ENCODE results near the gene FBXL20.
"Not testable (repeated sequence)": the region's sequence is repeated elsewhere in the genome, so short reads cannot be mapped to it uniquely, and the experiment has no call there.

The FBXL20 gene

DNA sequence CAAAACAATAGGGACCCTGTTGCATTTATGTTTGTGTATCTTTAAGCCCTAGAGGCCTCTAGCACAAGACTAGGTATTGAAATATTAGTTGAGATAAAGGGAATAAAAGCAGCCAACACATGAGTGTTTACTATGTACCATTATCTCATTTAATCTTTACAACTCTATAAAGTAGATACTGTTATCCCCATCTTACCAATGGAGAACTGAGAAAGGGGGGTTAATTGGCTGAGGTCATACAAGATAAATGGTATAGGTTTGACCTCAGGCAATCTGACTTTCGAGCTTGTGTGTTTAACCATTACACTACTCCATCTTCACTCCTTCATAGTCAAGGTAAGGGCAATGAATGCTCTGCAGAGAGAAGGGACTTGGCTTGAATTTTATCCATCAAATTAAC lies 149.4 kb downstream of the FBXL20 start (continued):
- TF ChIP-seq, protein P1, sequence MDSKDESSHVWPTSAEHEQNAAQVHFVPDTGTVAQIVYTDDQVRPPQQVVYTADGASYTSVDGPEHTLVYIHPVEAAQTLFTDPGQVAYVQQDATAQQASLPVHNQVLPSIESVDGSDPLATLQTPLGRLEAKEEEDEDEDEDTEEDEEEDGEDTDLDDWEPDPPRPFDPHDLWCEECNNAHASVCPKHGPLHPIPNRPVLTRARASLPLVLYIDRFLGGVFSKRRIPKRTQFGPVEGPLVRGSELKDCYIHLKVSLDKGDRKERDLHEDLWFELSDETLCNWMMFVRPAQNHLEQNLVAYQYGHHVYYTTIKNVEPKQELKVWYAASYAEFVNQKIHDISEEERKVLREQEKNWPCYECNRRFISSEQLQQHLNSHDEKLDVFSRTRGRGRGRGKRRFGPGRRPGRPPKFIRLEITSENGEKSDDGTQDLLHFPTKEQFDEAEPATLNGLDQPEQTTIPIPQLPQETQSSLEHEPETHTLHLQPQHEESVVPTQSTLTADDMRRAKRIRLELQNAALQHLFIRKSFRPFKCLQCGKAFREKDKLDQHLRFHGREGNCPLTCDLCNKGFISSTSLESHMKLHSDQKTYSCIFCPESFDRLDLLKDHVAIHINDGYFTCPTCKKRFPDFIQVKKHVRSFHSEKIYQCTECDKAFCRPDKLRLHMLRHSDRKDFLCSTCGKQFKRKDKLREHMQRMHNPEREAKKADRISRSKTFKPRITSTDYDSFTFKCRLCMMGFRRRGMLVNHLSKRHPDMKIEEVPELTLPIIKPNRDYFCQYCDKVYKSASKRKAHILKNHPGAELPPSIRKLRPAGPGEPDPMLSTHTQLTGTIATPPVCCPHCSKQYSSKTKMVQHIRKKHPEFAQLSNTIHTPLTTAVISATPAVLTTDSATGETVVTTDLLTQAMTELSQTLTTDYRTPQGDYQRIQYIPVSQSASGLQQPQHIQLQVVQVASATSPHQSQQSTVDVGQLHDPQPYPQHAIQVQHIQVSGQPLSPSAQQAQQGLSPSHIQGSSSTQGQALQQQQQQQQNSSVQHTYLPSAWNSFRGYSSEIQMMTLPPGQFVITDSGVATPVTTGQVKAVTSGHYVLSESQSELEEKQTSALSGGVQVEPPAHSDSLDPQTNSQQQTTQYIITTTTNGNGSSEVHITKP (tag by site-specific recombination; IDR thresholded peaks at IDR 0.05): no peak
- TF ChIP-seq, protein P2, sequence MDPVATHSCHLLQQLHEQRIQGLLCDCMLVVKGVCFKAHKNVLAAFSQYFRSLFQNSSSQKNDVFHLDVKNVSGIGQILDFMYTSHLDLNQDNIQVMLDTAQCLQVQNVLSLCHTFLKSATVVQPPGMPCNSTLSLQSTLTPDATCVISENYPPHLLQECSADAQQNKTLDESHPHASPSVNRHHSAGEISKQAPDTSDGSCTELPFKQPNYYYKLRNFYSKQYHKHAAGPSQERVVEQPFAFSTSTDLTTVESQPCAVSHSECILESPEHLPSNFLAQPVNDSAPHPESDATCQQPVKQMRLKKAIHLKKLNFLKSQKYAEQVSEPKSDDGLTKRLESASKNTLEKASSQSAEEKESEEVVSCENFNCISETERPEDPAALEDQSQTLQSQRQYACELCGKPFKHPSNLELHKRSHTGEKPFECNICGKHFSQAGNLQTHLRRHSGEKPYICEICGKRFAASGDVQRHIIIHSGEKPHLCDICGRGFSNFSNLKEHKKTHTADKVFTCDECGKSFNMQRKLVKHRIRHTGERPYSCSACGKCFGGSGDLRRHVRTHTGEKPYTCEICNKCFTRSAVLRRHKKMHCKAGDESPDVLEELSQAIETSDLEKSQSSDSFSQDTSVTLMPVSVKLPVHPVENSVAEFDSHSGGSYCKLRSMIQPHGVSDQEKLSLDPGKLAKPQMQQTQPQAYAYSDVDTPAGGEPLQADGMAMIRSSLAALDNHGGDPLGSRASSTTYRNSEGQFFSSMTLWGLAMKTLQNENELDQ (tag by site-specific recombination; IDR thresholded peaks at IDR 0.05; ENCODE audit: low read depth): no peak

DNA sequence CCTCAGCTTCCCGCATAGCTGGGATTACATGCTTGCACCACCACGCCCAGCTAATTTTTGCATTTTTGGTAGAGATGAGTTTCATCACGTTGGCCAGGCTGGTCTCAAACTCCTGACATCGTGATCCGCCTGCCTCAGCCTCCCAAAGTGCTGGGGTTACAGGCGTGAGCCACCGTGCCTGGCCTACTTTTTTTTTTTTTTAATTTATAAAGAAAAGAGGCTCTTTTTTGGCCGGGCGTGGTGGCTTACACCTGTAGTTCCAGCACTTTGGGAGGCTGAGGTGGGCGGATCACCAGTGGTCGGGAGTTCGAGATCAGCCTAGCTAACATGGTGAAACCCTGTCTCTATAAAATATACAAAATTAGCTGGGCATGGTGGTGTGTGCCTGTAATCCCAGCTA lies 151.3 kb downstream of the FBXL20 start:
- Histone ChIP-seq H3K36me3 (ENCODE audit: control insufficient read depth in 2 of 2, insufficient read depth in 1 of 2, low read length in 2 of 2) (peaks cover 4 to 13% of the 10 kb centered on the region in 2 experiments; a peak in 2 of 3 replicates), H3K4me1 (ENCODE audit: control insufficient read depth, insufficient read depth, low read length) (peaks cover 16% of the 10 kb centered on the region)
- not testable (repeated sequence) for H3K9me3 ChIP-seq (ENCODE audit: control insufficient read depth, insufficient read depth, low read depth, low read length); H3K27ac ChIP-seq (ENCODE audit: extremely low read depth, low read depth, low read length); H3K4me3 ChIP-seq (ENCODE audit: low read depth, low read length)
- ChIA-PET POLR2A (interaction anchor here (0.9 kb wide), 1 partner anchor 43 kb away, joined by 3 read pairs; no protein-coding TSS in a partner anchor), CTCF (interaction anchor here (0.6 to 20.9 kb wide), 8 partner anchors 10 to 76 kb away, joined by 3 to 733 read pairs (median 6); partner anchors contain the start of gene RPL19)

DNA sequence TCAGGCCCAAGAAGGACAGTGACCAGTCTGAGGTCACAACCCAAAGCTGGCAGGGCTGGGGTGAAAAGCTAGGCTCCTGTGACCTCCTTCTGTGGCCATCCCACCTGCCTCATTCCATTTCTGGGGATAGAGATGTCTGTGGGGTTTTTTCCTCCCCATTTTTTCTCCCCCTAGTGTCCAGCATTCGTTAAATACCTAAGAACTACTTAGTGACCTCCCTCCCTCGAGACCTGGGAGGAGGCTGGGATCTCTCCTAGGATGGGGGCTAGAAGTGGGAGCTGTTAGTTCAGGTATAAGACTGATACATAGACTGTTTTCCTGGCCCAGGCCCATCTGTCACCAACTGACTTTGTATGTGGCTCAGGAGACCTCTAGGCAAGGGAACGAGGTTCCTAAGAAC lies 155.2 kb downstream of the FBXL20 start:
- POLR2A ChIA-PET: interaction anchor here (6.6 kb wide), 1 partner anchor 39 kb away, joined by 72 read pairs; no protein-coding TSS in a partner anchor
- no peak for TF ChIP-seq ZNF660 (tag by site-specific recombination; IDR thresholded peaks at IDR 0.05)
- TF ChIP-seq ZNF248 (tag by site-specific recombination; IDR thresholded peaks at IDR 0.05): no peak
- TF ChIP-seq ZSCAN16 (tag by site-specific recombination; IDR thresholded peaks at IDR 0.05): no peak
- TF ChIP-seq TRIM28 (IDR thresholded peaks at IDR 0.05; ENCODE audit: borderline replicate concordance, low read length): no peak
- TF ChIP-seq, protein P3, sequence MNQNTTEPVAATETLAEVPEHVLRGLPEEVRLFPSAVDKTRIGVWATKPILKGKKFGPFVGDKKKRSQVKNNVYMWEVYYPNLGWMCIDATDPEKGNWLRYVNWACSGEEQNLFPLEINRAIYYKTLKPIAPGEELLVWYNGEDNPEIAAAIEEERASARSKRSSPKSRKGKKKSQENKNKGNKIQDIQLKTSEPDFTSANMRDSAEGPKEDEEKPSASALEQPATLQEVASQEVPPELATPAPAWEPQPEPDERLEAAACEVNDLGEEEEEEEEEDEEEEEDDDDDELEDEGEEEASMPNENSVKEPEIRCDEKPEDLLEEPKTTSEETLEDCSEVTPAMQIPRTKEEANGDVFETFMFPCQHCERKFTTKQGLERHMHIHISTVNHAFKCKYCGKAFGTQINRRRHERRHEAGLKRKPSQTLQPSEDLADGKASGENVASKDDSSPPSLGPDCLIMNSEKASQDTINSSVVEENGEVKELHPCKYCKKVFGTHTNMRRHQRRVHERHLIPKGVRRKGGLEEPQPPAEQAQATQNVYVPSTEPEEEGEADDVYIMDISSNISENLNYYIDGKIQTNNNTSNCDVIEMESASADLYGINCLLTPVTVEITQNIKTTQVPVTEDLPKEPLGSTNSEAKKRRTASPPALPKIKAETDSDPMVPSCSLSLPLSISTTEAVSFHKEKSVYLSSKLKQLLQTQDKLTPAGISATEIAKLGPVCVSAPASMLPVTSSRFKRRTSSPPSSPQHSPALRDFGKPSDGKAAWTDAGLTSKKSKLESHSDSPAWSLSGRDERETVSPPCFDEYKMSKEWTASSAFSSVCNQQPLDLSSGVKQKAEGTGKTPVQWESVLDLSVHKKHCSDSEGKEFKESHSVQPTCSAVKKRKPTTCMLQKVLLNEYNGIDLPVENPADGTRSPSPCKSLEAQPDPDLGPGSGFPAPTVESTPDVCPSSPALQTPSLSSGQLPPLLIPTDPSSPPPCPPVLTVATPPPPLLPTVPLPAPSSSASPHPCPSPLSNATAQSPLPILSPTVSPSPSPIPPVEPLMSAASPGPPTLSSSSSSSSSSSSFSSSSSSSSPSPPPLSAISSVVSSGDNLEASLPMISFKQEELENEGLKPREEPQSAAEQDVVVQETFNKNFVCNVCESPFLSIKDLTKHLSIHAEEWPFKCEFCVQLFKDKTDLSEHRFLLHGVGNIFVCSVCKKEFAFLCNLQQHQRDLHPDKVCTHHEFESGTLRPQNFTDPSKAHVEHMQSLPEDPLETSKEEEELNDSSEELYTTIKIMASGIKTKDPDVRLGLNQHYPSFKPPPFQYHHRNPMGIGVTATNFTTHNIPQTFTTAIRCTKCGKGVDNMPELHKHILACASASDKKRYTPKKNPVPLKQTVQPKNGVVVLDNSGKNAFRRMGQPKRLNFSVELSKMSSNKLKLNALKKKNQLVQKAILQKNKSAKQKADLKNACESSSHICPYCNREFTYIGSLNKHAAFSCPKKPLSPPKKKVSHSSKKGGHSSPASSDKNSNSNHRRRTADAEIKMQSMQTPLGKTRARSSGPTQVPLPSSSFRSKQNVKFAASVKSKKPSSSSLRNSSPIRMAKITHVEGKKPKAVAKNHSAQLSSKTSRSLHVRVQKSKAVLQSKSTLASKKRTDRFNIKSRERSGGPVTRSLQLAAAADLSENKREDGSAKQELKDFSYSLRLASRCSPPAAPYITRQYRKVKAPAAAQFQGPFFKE (tag by site-specific recombination; IDR thresholded peaks at IDR 0.05; ENCODE audit: borderline replicate concordance): no peak
- TF ChIP-seq ZNF416 (tag by site-specific recombination; IDR thresholded peaks at IDR 0.05): no peak
- TF ChIP-seq ZNF16 (tag by site-specific recombination; IDR thresholded peaks at IDR 0.05; ENCODE audit: low read depth): no peak
- TF ChIP-seq ZSCAN23 (tag by site-specific recombination; IDR thresholded peaks at IDR 0.05): no peak
- TF ChIP-seq, protein P4, sequence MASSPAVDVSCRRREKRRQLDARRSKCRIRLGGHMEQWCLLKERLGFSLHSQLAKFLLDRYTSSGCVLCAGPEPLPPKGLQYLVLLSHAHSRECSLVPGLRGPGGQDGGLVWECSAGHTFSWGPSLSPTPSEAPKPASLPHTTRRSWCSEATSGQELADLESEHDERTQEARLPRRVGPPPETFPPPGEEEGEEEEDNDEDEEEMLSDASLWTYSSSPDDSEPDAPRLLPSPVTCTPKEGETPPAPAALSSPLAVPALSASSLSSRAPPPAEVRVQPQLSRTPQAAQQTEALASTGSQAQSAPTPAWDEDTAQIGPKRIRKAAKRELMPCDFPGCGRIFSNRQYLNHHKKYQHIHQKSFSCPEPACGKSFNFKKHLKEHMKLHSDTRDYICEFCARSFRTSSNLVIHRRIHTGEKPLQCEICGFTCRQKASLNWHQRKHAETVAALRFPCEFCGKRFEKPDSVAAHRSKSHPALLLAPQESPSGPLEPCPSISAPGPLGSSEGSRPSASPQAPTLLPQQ (tag by site-specific recombination; IDR thresholded peaks at IDR 0.05): no peak
- TF ChIP-seq ZNF843 (tag by site-specific recombination; IDR thresholded peaks at IDR 0.05): no peak
- TF ChIP-seq ZNF549 (tag by site-specific recombination; IDR thresholded peaks at IDR 0.05): no peak
- no peak for TF ChIP-seq ZNF544 (tag by site-specific recombination; IDR thresholded peaks at IDR 0.05)
- no peak for TF ChIP-seq ZNF792 (tag by site-specific recombination; IDR thresholded peaks at IDR 0.05)
- TF ChIP-seq, protein P5, sequence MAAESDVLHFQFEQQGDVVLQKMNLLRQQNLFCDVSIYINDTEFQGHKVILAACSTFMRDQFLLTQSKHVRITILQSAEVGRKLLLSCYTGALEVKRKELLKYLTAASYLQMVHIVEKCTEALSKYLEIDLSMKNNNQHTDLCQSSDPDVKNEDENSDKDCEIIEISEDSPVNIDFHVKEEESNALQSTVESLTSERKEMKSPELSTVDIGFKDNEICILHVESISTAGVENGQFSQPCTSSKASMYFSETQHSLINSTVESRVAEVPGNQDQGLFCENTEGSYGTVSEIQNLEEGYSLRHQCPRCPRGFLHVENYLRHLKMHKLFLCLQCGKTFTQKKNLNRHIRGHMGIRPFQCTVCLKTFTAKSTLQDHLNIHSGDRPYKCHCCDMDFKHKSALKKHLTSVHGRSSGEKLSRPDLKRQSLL (tag by site-specific recombination; IDR thresholded peaks at IDR 0.05): no peak
- no peak for TF ChIP-seq ZNF571 (tag by site-specific recombination; IDR thresholded peaks at IDR 0.05)
- no peak for TF ChIP-seq KLF10 (tag by site-specific recombination; IDR thresholded peaks at IDR 0.05)

More for the DNA sequence above, 155.2 kb downstream of the FBXL20 start:
- no peak overlapping the region for H3K4me3 ChIP-seq (ENCODE audit: low read depth, low read length)
- no peaks in the 10 kb centered on the region for H3K9me3 ChIP-seq (ENCODE audit: control insufficient read depth, insufficient read depth, low read depth, low read length)
- H3K36me3 ChIP-seq (ENCODE audit: control insufficient read depth in 2 of 2, insufficient read depth in 1 of 2, low read length in 2 of 2): no peaks in the 10 kb centered on the region; a peak in 1 of 3 replicates
- H3K4me1 ChIP-seq (ENCODE audit: control insufficient read depth, insufficient read depth, low read length): no peaks in the 10 kb centered on the region; the same call in 1 of the 2 replicates
- no peak overlapping the region for H3K27ac ChIP-seq (ENCODE audit: extremely low read depth, low read depth, low read length)
- CTCF ChIA-PET: interaction anchor here (0.7 to 20.9 kb wide), 7 partner anchors 9 to 470 kb away, joined by 3 to 733 read pairs (median 28); partner anchors contain the start of genes ARL5C, RPL19 and STAC2

All from HEK293 (cell line).